ENCODE data around the gene ULK3. TPM values are rescaled to one million over a fixed set of nuclear protein-coding genes. Genes with fewer than 3 reads are reported as not detected.

ULK3 gene
- total RNA-seq, 6 experiments from 2014 or later = 19.7 to 25.1 (median 22.1) TPM

DNA sequence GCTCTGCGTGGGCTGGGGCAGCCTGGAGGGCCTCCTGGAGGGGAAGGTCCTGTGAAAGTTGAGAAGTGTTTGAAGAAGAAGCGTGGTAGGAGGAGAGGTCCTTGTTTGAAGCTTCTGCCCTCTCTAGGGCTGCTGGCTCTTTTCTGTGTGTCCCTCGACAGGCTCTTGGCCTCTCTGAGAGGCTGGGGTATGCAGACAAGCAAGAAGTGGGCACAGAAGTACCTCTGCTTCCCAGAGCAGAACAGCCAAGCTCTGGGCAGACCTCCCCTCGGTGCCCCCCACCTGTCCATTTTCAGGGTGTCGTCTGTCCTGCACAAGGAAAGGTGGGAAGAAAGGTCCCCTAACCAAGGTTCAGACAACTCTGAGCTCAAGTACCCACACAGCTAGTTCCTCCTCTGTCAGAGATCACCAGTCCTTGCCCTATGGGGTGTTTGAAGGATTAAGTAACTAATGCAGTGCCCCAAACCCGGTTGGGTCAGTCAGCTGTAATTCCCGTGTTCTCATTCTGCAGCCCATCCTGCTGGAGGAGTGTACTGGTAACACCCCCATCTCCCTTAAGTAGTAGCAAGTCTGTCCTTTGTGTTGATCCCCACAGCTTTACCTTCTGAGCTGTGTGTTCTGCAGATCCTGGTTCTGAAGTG, 54.8 kb downstream of the ULK3 start:
- no peak for DNase-seq
- Histone ChIP-seq H3K27ac (peak overlapping the region; percentile 40 to 73 (median 71)), H3K9me3 (no peaks in the 10 kb centered on the region), H3K36me3 (no peaks in the 10 kb centered on the region), H3K4me1 (peaks cover 0 to 67% (median 41%) of the 10 kb centered on the region in 4 donors), H3K27me3 (no peaks in the 10 kb centered on the region), H3K4me3 (peak overlapping the region in 1 of 3 donors; percentile 19)
- WGBS (ENCODE audit: insufficient coverage, low coverage, low lambda C conversion rate, missing lambda C conversion rate) = 58% methylated on average over 2 of the region's 7 CpGs
- intact Hi-C loops (cut with DNase I) = no loop called here
- ATAC-seq = peak in 1 of 4 donors; percentile 1
- no peak for TF ChIP-seq POLR2A (IDR thresholded peaks at IDR 0.05)
- TF ChIP-seq, protein P1, sequence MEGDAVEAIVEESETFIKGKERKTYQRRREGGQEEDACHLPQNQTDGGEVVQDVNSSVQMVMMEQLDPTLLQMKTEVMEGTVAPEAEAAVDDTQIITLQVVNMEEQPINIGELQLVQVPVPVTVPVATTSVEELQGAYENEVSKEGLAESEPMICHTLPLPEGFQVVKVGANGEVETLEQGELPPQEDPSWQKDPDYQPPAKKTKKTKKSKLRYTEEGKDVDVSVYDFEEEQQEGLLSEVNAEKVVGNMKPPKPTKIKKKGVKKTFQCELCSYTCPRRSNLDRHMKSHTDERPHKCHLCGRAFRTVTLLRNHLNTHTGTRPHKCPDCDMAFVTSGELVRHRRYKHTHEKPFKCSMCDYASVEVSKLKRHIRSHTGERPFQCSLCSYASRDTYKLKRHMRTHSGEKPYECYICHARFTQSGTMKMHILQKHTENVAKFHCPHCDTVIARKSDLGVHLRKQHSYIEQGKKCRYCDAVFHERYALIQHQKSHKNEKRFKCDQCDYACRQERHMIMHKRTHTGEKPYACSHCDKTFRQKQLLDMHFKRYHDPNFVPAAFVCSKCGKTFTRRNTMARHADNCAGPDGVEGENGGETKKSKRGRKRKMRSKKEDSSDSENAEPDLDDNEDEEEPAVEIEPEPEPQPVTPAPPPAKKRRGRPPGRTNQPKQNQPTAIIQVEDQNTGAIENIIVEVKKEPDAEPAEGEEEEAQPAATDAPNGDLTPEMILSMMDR (IDR thresholded peaks at IDR 0.05) = no peak

- H3K27me3 ChIP-seq = no peaks in the 10 kb centered on the region
- no peak for TF ChIP-seq POLR2A (IDR thresholded peaks at IDR 0.05)
- TF ChIP-seq, protein P1 (IDR thresholded peaks at IDR 0.05) = peak; percentile 22 to 36 (median 29)
- H3K27ac ChIP-seq = peak overlapping the region; percentile 29 to 73 (median 71)
- peak overlapping the region in 1 of 3 donors; percentile 19 for H3K4me3 ChIP-seq
- WGBS (ENCODE audit: insufficient coverage, low coverage, low lambda C conversion rate, missing lambda C conversion rate) = 48% methylated on average over 10 of the region's 13 CpGs
- peak; percentile 24 to 52 (median 38) for ATAC-seq
- H3K9me3 ChIP-seq = no peaks in the 10 kb centered on the region
- H3K4me1 ChIP-seq = peaks cover 0 to 70% (median 43%) of the 10 kb centered on the region in 4 donors
- peak; percentile 71 to 84 (median 76) for DNase-seq
- intact Hi-C loops (cut with DNase I) = no loop called here
- H3K36me3 ChIP-seq = no peaks in the 10 kb centered on the region
Observed at GRCh38 chr15:74787251-74788041, 55.5 kb downstream of the ULK3 start.

DNA sequence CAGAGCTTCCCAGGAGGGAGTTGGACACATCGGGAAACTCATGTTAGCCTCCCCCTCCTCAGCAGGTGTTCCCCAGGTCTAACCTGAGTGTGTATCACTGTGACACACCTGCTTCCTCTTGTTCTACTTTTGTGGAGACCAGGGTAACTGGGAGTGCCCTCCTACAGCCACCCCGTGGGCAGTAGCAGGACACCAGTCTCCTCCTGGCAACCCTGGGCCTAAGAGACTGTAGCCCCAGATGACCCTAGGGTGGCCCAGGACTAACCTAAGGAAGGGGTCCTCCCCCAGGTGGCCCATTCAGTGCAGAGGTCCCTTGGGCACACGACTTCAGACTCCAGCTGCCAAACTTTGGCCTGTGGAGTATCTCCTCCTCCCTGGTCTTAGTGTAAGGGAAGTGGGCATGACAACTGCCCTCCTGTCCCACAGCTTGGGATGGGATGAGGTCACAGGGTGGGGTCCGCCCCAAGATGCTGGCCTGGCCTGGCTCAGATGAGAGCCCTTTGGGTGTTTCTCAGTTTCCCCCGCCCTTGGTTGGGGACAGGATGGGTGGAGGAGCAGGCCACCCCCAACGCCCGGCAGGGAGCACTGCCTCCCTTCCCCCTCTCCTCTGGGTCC, 56.3 kb downstream of the ULK3 start:
- intact Hi-C loops (cut with DNase I) = no loop called here
- H3K4me1 ChIP-seq = peaks cover 0 to 69% (median 40%) of the 10 kb centered on the region in 4 donors
- TF ChIP-seq, protein P1 (IDR thresholded peaks at IDR 0.05) = no peak
- TF ChIP-seq POLR2A (IDR thresholded peaks at IDR 0.05) = no peak
- H3K27ac ChIP-seq = peak overlapping the region; percentile 29 to 71 (median 64)
- no peaks in the 10 kb centered on the region for H3K36me3 ChIP-seq
- H3K27me3 ChIP-seq = no peaks in the 10 kb centered on the region
- ATAC-seq = no peak
- no peaks in the 10 kb centered on the region for H3K9me3 ChIP-seq
- WGBS (ENCODE audit: insufficient coverage, low coverage, low lambda C conversion rate, missing lambda C conversion rate) = 57% methylated on average over 4 of the region's 7 CpGs
- peak in 1 of 3 donors; percentile 52 for DNase-seq
- H3K4me3 ChIP-seq = no peak overlapping the region

Small RNAs within 50 kb of the gene (microRNA-seq; reads per million reads assigned to microRNA genes)
- gene MIR4513 (0 reads per million in 2 donors), gene MIR6882 (0.64 to 0.87 reads per million in 2 donors)

Small RNAs within 50 kb of the gene (small RNA-seq; reads per million reads assigned to genes)
- gene CPLX3 = 0 reads per million in 2 experiments
- 0 reads per million in 2 experiments for gene MIR4513
- gene MIR6882 = 0 to 0.19 reads per million in 2 experiments

Other genes starting within 250 kb of the ULK3 start
- gene CLK3, start 227.3 kb downstream of the ULK3 start, total RNA-seq = 10 to 100 TPM; 27.8 to 44.1 (median 33.2) TPM
- 10 to 100 TPM; 10.9 to 16.2 (median 11.8) TPM for gene EDC3, start 147.1 kb downstream of the ULK3 start, total RNA-seq
- 10 to 100 TPM in 1 of 6 experiments, 1 to 10 TPM in 4, under 1 TPM in 1; 0.31 to 12.5 (median 2.9) TPM for gene CYP1A1, start 117.6 kb downstream of the ULK3 start, total RNA-seq
- 100 to 1,000 TPM in 2 of 6 experiments, 10 to 100 TPM in 2, 1 to 10 TPM in 1, under 1 TPM in 1; 0.81 to 235 (median 65.0) TPM for gene CYP1A2, start 94.3 kb downstream of the ULK3 start, total RNA-seq
- 10 to 100 TPM; 22.2 to 50.9 (median 32.7) TPM for gene CSK, start 61.1 kb downstream of the ULK3 start, total RNA-seq
- not detected for gene LMAN1L, start 30.3 kb downstream of the ULK3 start, total RNA-seq
- not detected for gene CPLX3, start 16.5 kb downstream of the ULK3 start, total RNA-seq
- gene SCAMP2, start 30.2 kb upstream of the ULK3 start, total RNA-seq = 10 to 100 TPM; 33.9 to 45.9 (median 41.7) TPM
- gene MPI, start 46.9 kb upstream of the ULK3 start, total RNA-seq = 10 to 100 TPM; 23.5 to 69.7 (median 40.8) TPM
- gene FAM219B, start 63.7 kb upstream of the ULK3 start, total RNA-seq = 10 to 100 TPM; 11.1 to 14.7 (median 13.3) TPM
- 100 to 1,000 TPM; 130 to 169 (median 141) TPM for gene COX5A, start 94.9 kb upstream of the ULK3 start, total RNA-seq
- 1 to 10 TPM; 1.5 to 8.5 (median 2.4) TPM for gene RPP25, start 113.6 kb upstream of the ULK3 start, total RNA-seq
- 10 to 100 TPM in 3 of 6 experiments, 1 to 10 TPM in 2, under 1 TPM in 1; 0.53 to 15.7 (median 7.7) TPM for gene SCAMP5, start 152.4 kb upstream of the ULK3 start, total RNA-seq
- 10 to 100 TPM in 2 of 6 experiments, 1 to 10 TPM in 4; 5.9 to 21.5 (median 8.3) TPM for gene PPCDC, start 180.4 kb upstream of the ULK3 start, total RNA-seq